ENCODE results near the gene ZNF530.
A peak's percentile ranks its signal among the peaks of the same experiment; 100 is the strongest.

The ZNF530 gene

DNA sequence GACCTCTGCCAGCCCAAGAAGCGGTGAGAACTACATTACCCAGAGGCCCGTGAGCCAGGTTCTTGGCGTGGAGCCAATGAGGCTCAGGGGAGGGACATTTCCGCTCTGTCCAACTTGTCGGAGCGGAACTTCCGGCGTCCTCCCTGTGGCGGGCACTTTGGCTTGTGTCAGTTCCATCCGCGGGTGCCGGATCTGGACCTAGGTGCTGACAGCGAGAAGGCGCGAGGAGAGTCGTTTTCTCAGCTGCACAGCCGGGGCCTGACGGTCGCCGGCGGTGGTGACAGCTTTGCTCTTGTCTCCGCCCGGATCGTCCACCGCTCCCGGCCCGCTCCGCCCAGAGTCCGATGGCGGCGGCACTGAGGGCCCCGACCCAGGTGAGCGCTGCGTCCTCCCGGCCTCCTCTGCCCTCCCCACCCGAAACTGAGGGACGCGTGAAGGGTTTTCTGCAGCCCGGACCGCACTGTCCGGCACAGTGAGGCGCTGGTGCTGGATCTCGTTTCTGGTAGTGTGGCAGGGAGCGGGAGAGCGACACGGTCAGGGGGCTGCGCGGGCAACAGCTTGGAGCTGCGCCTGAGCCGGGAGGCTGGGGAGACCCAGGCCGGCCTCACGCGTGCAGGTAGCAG is at the start of gene ZNF530:
ZNF530 (plus strand) TSS at position 125 of the 623 bp plus-strand sequence. CDS start 4,461 bp downstream, outside the sequence.
- peak; percentile 94 for DNase-seq (ENCODE audit: low spot score)

DNA sequence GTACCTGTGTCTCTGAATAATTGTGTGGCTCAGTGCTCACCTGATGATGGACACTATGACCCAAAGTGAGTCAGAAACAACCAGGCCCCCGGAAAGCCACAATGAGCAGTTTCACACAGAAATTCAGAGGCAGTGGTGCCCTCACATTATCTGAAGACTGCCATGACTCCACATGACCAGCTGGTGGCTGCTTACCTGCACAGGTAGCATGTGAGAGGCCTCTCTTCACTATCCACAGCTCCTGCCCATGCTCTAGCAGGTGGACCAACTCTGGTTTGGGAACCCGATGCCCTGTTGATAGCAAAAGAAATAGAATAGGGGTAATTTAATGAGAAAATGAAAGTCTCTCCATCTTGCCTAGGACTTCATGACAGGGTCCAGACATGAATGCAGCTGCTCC is 47.3 kb upstream of the ZNF530 start:
- no peak for DNase-seq (ENCODE audit: low spot score)

DNA sequence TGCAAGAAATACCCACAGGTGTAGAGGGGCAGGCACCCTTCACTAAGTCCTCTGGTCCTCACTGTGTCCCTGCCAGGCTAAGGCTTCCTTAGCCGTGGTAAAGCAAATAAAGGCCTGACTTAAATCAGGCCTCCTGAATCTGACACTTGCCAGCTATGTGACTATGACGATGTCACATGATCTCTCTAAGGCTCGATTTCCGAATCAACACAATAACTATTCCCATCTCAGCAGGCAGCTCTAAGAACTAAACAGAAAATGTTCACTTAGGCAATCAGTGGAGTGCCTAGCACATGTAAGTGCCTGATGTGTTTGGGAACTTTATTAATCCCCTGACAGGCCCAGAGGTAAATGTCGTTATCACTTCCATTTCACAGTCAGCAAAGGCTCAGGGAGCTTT is 42.0 kb upstream of the ZNF530 start:
- DNase-seq (ENCODE audit: low spot score): no peak

DNA sequence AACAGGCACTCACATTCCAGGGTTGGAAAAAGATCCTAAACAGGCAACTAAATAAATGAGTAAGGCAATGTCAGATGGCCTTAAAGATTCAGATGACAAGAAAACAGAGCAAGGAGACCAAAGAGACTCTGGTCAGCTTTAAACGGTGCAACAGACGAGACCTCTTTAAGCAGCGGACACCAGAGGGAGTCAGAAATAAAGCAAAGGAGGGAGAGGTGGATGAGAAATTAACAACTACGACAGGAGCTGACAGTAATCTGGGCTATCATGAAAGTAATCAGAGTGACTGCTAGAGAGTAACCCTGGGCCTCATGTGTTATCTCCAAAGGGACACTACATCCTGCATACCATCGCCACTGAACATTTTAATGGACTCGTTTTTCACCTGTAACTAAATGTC is 41.2 kb upstream of the ZNF530 start:
- no peak for DNase-seq (ENCODE audit: low spot score)

DNA sequence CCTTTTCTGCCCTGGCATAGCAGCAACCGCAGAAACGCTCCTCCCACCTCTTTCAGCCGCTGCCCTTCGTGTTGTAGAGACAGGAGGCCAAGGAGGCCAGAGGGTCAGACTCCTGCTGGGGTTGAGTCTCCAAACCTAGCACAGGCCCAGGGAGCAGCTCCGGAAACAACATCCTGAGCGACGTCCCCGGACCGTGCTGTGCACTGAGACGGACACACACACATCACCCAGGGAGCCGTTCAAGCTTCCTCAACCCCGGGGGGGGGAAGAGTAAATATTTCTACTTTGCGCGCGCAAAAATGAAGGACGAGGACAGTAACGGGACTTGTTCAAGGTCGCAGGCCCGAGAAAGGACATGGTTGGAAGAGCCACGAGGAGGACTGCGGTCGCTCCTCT is 40.7 kb upstream of the ZNF530 start:
- DNase-seq (ENCODE audit: low spot score): no peak

DNA sequence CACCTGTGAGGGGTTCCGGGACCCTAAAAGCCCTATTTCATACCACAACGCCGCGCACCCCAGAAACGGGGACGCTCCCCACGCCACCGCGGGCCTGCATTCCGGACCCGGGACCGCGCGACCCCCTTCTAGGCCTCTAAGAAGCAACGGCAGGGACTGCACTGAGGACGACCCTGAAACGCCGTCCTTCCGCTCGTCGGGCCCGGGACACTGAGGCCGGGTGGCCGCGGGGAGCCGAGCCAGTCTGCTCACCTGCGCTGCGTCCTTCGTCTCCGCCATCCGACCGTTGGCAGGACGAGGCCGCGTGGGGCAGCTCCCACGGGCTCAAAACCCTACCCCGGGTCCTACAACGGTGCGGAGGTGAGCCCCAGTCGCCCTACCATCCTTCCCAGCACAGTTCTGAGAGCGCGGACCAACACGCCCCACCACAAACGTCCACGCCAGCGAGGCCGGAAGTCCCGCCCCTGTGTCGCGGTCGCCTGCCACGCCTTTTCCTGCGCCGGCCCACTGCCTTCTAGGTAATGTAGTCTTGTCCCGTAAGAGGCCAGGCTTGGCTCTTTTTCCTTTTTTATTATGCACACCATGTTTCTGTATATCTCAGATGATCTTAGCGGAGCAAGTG is 40.2 kb upstream of the ZNF530 start, which contains the start of gene ZNF550:
ZNF550 (minus strand) TSS at position 460 of the 622 bp plus-strand sequence; CDS start at position 279, 181 bp downstream.
- DNase-seq (ENCODE audit: low spot score): peak; percentile 86

DNA sequence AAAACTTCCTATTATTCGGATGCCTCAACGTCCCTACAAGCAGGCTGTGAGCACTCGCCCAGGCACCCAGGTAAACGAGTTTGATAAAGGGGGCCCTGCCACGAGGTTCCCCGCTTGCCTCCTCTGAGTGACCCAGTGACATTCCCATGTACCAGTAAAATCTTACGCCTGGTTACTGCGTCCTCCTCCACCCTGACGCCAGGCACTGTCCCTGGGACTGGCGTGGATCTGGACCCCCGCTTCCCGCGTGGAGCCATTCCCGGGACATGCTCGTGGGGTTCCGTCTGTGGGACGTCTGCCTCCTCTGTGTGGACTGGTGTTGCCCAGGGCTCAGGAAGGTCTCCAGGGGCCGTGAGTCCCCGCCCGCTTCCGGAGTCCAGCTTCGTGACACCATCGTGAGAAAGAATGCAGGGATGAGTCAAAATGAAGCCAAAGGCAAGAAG is 39.6 kb upstream of the ZNF530 start:
- no peak for DNase-seq (ENCODE audit: low spot score)

DNA sequence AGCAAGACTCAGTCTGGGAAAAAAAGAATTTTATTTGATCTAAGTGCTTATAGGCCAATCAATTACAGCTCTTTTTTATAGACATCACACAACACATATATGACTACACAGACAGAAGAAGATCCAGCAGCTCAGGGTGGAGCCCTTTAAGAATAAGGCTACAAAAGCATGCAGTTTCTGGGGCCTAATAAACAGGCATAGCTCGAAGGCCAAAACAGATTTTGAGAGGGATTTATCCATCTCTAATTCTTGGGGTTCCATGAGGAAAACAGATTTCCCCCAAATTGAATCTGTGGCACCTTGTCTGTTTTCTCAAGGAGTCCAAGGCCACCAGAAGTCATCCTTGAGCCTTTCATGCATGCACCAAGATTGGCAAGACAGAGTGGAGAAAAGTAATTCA is 36.1 kb upstream of the ZNF530 start:
- DNase-seq (ENCODE audit: low spot score): no peak

DNA sequence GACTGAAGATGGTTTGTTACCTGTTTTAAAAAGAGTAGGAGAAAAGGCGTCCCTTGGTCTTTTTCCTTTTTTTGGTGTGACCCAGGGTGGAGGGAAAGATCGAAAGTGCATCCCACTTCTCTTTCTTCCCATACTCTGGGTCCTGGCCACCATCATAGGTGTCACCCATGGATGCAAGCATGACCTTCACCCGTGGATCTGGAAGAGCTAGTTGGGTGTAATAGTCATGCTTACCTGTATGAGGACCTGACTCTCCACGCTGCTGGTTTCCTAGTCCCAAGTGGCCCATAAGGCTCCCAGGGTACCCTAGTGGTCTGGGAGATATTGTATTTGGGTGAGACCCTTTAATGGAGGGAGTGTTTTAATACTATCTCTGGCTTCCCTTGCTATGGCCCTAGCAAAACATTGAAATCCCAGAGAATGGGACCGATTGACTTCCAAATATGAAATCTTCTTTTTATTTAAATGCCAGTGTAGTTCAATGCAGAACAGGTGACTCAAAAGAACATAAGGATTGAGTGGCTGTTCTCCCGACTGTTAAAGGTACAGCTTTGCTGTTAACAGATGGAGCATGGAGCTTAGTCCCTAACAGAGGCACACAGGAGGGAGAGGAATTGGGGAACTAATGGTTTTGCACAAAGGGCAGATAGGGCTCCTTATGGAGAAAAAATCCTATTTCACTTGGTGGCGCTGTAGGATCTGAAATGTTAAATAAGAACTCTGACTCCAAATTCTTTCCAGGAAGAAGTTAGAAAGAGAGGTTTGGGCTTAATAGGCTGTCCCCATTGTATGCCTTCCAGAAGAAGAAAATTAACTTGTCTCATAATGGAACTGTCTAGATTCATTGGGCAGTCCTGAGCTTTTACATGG is 33.1 kb upstream of the ZNF530 start:
- no peak for DNase-seq (ENCODE audit: low spot score)

DNA sequence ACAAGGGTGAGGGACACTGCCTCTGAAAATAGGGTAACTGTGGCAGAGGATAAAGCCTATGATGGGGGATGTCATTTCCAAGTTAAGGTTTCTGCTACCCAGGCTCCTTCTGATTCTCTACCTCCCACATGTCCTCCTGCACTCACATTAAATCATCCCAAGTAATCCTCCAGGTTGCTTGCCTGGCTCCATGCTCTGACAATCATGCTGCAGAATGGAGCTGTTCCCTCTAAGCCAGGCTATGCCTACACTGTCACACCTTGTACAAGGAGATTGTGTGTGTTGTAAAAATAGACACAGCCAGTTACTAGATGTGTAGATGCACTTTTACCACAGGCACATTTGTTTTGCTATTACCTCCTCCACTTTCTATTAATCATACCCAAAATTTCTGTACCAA is 29.0 kb upstream of the ZNF530 start:
- DNase-seq (ENCODE audit: low spot score): peak; percentile 78

DNA sequence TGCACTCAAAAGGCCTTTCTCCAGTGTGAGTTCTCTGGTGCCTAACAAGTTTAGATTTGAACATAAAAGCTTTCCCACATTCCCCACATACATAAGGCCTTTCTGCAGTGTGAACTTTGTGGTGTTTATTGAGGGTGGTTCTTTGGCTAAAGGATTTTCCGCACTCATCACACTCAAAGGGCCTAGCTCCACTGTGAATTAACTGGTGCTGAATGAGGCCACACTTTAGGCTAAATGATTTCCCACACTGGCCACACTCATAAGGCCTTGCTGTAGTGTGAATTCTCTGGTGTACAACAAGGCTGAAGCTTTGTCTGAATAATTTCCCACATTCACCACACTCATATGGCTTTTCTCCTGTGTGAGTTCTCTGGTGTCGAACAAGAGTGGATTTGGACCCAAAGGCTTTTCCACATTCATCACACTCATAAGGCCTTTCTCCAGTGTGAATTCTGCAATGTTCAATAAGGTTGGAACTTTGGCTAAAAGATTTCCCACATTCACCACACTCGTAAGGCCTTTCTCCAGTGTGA is 27.2 kb upstream of the ZNF530 start:
- DNase-seq (ENCODE audit: low spot score): no peak

DNA sequence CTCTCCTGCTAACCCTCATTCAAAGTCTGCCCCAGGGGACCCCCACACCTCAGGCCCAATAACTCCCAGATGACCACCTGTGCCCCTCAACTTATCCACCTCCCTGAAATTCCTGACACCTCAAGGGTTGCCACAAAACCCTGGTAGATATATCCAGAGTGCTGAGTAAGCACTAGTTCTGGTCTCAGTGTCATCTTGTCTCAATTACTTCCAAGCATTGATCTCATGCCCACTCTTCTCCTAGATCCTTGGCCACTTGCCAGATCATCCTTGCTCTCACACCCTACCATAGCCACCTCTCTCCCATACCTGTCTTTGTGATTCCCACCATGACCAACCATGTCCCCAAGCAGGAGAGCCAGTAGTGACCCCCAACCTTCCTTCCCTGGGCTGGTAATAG is 23.0 kb upstream of the ZNF530 start:
- no peak for DNase-seq (ENCODE audit: low spot score)

DNA sequence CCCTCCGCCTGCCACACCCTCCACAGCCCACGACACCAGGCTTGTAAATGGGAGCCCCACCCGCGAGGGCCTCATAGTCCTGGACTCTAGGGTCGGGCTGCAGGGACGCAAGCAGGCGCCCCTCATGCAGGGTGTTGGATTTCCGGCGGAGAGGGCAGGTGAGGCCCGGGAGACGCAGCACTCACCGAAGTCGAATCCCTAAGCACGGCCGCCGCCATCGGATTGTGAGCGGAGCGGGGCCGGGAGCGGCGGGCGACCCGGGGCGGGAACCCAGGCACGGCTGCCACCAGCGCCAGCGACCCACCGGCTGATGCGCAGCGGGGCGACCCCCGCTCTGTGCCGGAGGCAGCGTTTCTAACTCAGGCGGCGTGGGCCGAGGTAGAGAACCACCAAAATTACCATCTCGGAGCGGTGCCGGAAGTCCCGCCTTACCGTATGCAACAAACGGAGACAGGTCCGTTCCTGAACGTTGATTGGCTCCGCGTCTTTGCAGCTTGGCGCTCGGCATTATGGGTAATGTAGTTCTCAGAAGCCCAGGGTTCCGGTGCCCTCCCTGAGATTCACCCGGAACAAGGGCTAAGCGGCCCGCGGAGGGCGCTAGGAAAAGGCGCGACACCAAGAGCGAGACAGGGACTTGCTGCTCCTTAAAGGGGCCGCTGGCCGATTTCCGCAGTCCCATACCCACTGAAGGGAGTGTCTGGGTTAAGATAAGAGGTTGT is 21.0 kb upstream of the ZNF530 start, which contains the start of gene ZNF416:
ZNF416 (minus strand) TSS at position 425 of the 719 bp plus-strand sequence; CDS start at position 218, 207 bp downstream.
- DNase-seq (ENCODE audit: low spot score): peak; percentile 99

DNA sequence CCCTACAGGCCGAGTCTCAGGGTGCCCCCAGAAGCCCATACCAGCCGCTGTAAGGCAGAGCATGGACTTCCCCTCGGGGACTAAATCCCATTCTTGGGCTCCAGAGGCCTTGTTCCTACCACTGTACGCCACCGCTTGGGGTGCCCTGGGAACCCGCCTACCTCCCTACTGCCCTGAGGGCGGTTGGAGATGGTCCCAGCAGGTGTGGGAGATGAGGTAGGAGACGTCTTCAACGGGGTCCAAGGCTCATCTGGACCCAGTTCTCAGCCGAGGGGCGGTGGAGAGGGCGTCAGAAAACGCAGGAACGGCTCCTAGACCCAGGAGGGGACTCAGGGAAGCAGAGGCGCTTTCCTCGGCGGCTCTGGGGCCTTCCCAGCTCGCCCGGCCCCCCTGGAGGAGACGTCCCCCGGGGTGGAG is 16.6 kb upstream of the ZNF530 start:
- no peak for DNase-seq (ENCODE audit: low spot score)

DNA sequence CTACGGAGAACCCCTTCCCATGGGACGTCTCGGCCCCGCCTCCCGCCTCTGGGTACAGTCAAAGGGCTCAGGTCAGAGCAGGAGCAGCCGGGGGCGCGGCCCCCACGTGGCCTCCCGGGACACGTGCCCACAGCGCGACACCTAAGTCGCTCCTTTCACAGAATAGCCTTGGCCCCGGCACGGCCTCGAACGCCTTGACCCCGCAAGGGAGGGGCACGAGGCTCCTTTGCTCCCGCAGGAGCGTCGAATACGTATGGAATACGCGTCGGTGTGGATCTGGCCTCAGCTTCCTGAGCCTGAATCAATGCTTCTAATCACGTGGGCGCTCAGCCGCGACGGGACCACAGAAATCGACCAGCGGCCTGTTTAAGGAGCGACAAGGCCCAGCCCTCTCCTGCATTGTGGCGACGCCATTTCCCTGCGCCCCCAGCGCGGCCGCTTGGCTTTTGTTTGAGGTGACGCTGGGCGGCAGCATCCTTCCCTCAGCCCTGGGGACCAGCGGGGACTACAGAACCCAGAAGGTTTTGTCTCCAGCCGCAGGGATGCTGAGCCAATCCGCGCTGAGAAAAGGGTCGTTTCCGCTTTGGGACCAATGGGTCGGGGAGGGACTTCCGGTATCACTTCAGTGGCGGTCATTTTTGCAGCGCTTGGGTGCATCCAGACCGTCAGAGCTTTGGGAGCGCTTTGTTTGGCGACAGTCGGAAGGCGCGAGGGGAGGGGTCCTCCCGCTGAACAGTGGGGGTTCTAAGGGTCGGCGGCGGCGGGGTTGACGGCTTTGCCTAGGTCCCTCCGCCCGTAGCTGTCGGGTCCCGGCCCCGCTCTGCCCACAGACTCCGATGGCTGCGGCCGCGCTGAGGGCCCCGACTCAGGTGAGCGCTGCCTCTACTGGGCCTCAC is 15.9 kb upstream of the ZNF530 start, which contains the start of gene ZIK1:
ZIK1 (plus strand) TSS at position 625 of the 896 bp plus-strand sequence; CDS start at position 837, 212 bp downstream.
- DNase-seq (ENCODE audit: low spot score): peak; percentile 97

DNA sequence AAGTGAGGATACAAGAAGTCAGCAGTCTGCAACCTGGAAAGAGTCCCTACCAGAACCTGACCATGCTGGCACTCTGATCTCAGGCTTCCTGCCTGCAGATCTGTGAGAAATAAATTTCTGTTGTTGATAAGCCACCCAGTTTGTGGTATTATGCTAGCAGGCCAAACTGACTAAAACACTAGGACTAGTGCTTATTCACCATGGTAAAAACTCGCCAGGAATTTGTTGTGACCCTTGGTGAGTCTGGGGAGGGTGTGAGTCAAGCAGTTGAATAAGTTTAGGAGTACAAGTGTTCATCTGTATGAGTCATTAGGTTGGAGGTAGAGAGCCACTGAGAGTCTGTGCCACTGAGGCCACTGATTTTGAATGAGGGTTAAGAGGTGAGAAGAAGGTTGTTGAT is 12.2 kb upstream of the ZNF530 start:
- DNase-seq (ENCODE audit: low spot score): no peak

DNA sequence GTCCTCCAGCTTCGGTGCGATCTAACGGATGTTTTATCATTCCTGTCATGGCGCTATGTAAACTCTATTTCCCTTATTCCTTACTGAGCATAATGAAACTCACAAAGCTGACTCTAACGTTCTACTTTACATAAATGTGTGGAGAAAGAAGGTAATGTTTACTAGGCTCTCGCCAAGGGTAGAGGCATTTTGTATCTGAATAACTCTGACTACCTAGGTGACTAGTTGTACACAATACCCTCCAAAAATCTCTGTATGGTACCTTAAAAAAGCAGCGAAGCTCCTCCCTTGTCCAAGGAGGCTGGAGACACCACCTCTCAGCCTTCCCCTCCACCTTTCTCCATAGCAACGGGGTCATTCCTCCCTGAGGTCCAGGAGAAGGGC is 316 bp upstream of the ZNF530 start:
- no peak for DNase-seq (ENCODE audit: low spot score)

DNA sequence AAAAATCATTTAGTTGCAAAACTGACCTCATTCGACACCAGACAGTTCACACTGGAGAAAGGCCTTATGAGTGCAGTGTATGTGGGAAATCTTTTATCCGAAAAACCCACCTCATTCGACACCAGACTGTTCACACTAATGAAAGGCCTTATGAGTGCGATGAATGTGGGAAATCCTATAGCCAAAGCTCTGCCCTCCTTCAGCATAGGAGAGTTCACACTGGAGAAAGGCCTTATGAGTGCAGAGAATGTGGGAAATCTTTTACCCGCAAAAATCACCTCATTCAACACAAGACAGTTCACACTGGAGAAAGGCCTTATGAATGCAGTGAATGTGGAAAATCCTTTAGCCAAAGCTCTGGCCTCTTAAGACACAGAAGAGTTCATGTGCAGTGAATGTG is 7.2 kb downstream of the ZNF530 start:
- DNase-seq (ENCODE audit: low spot score): no peak

DNA sequence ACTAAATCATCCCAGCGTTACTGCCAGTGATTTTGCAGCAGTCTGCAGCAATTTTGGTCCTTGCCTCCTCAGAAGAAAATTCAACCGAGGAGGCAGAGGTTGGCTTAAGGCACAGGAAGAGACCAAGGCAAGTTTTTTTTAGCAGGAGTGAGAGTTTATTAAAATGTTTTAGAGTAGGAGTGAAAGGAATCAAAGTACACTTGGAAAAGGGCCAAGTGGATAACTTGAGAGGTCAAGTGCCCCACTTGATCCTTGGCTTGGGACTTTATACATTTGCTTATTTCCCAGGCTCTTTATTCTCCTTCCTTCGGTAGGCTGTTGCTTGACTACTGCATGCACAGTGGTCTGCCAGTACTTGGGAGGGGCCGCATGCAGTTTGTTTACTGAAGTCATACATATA is 11.4 kb downstream of the ZNF530 start:
- DNase-seq (ENCODE audit: low spot score): no peak

DNA sequence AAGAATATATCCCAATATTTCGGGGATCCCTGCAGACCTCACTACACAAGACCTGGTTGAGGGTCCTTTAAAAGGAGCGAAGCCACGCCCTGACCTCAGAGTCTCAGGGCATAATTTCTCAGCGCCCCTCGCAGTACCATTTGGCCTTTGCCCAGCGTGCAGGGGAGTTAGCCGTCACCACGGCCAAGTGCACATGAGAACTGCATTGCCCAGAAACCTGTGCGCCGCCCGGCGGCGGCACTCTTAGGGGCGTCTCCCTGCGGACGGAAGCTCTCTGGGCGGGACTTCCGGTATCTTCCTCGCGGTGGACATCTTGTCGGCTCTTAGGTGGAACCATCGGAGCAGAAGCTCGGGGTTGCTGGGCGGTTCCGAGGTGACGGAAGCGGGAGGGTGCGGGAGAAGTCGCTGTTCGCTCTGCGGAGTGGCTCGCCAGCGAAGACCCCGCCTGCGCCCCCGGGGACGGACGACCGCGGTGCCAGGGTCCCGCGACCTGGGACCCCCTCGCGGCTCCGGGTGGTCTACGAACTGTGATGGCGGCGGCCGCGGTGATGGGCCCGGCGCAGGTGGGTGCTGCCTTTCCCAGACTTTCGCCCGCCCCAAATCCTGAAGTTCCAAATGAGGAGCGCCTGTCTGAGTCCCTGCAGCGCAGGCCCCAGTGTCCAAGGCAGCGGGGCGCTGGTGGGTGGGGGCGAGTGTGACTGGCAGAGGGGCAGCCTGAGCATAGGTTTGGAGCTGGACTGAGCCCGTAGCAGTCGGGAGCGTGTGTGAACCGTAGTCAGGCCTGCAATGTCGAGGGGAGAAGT is 14.5 kb downstream of the ZNF530 start, which contains the start of gene ZNF134:
ZNF134 (plus strand) TSS at position 302 of the 803 bp plus-strand sequence. CDS start 5,227 bp downstream, outside the sequence.
- DNase-seq (ENCODE audit: low spot score): peak; percentile 88

All from putamen (tissue), 1 donor.